Activated effector memory CD4-positive, alpha-beta T cell treated with Interleukin-2 at 50 U/mL for 16 hours (primary cell): Measurements from ENCODE around the gene FGF18.
"Not testable (repeated sequence)": the region's sequence is repeated elsewhere in the genome, so short reads cannot be mapped to it uniquely, and the experiment has no call there.

Source experiments
- DNase-seq: peaks from one replicate; pipeline ENCODE4 v3.0.0-alpha.2; 2020

The FGF18 gene

GRCh38 chr5:171418982-171419687 lies at the start of gene FGF18:
FGF18 (plus strand) TSS chr5:171419647; CDS start chr5:171420200, 553 bp downstream.
- DNase-seq: peak; percentile 13

GRCh38 chr5:171369898-171370297 lies 49.5 kb upstream of the FGF18 start:
- DNase-seq: no peak

- DNase-seq: not testable (repeated sequence)
These were observed 48.6 kb upstream of the FGF18 start for GRCh38 chr5:171370881-171371280.

- DNase-seq: no peak
These were observed 48.1 kb upstream of the FGF18 start for GRCh38 chr5:171371326-171371725.

GRCh38 chr5:171379961-171380360 lies 39.5 kb upstream of the FGF18 start:
- DNase-seq: no peak

- not testable (repeated sequence) for DNase-seq
These were observed 35.0 kb upstream of the FGF18 start for GRCh38 chr5:171384416-171384815.

GRCh38 chr5:171384999-171385398 lies 34.4 kb upstream of the FGF18 start:
- DNase-seq: not testable (repeated sequence)

- no peak for DNase-seq
These were observed 33.3 kb upstream of the FGF18 start for GRCh38 chr5:171386006-171386671.

GRCh38 chr5:171386861-171387344 lies 32.5 kb upstream of the FGF18 start:
- DNase-seq: no peak

GRCh38 chr5:171387345-171387969 lies 32.0 kb upstream of the FGF18 start, which contains the start of gene NPM1:
NPM1 (plus strand) TSS chr5:171387849; CDS start chr5:171387949, 100 bp downstream.
- DNase-seq: peak; percentile 96

- peak; percentile 76 for DNase-seq
These were observed 31.3 kb upstream of the FGF18 start for GRCh38 chr5:171387970-171388815.

- DNase-seq: no peak
These were observed 30.7 kb upstream of the FGF18 start for GRCh38 chr5:171388816-171389168.

GRCh38 chr5:171390883-171391677 lies 28.4 kb upstream of the FGF18 start:
- no peak for DNase-seq

GRCh38 chr5:171391996-171392577 lies 27.4 kb upstream of the FGF18 start:
- no peak for DNase-seq

- DNase-seq: no peak
These were observed 26.8 kb upstream of the FGF18 start for GRCh38 chr5:171392585-171393159.

GRCh38 chr5:171395042-171395441 lies 24.4 kb upstream of the FGF18 start:
- DNase-seq: no peak

GRCh38 chr5:171396583-171396982 lies 22.9 kb upstream of the FGF18 start:
- not testable (repeated sequence) for DNase-seq

- no peak for DNase-seq
These were observed 22.3 kb upstream of the FGF18 start for GRCh38 chr5:171397190-171397589.

GRCh38 chr5:171397599-171397998 lies 21.8 kb upstream of the FGF18 start:
- no peak for DNase-seq

- not testable (repeated sequence) for DNase-seq
These were observed 20.8 kb upstream of the FGF18 start for GRCh38 chr5:171398660-171399059.

- no peak for DNase-seq
These were observed 19.3 kb upstream of the FGF18 start for GRCh38 chr5:171400169-171400568.
